SH-SY5Y (cell line): ENCODE measurements around the gene NR4A1.

Source experiments
- GATA2 ChIP-seq: IDR thresholded peaks from 2 replicates; pipeline ENCODE4 v1.6.1; 2011; ENCODE audit warnings: mild to moderate bottlenecking, low read depth, low read length
- GATA3 ChIP-seq: IDR thresholded peaks from 2 replicates; pipeline ENCODE4 v1.6.1; 2011; ENCODE audit warnings: low read depth, mild to moderate bottlenecking, low read length, moderate library complexity

DNA sequence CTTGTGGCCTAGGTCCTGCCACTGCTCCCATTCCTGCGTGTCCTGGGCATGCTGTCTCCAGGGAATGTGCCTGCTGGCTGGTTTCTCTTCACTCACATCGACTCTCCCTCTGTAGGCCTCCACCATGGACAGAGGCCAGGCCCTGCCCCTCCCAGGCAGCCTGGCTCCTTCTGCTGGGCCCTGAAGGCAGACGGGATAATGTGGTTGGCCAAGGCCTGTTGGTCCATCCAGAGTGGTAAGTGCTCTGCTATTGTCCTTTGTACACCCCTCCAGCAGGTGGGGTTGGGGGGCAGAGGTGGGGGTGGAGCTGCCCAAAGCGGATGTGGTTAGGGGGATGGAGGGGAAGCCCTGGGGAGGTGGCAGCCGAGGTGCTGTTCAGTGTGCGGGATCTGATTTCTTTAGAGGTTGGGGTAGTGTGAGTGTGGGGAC lies 9.5 kb upstream of the NR4A1 start:
- no peak for TF ChIP-seq GATA2
- no peak for TF ChIP-seq GATA3
